Activated naive CD4-positive, alpha-beta T cell treated with Interleukin-2 at 50 U/mL for 16 hours (primary cell): Measurements from ENCODE around the gene CDH23.

ENCODE experiments used
- DNase-seq: peaks from one replicate; pipeline ENCODE4 v3.0.0-alpha.2; 2020

CDH23 gene

DNA sequence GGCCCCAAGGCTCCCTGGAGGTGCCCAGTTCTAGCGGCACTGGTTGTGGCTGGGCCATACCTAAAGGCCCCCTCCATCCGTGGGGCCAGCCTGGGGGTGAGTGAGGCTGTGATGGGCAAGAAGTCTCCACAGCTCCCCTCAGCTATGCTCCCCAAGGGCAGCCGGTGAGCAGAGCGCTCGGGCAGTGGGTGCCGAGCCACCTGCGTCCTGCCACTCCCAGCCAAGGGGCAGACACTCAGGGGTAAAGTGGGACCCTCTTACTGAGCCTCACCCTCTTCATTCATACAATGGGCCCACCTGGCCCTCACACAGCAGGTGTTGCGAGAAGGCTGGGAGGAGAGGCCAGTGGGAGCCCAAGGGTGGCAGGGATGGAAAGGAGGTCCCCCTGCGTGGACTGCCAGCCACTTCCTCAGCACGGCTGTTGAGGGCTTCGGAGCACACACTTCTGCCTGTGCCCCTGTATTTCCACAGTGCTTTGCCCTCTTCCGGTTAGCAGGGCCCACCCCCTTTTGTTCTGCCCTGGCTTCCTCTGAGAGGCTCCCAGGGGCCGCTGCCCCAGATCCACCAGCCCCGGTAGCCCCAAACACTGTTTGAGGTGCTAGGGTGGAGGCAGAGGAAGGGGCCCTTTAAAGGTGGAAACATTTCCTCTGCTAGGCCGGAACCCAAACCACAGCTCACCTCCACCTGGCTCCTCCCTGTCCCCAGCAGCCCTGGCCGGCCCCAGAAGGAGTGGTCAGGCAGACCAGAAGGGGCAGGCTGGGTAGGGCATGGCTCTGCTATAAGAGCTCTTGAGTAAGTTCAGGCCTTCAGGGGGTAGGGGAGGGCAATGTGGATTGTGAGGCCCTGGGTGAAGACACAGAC is 339.2 kb downstream of the CDH23 start:
- peak; percentile 52 for DNase-seq

DNA sequence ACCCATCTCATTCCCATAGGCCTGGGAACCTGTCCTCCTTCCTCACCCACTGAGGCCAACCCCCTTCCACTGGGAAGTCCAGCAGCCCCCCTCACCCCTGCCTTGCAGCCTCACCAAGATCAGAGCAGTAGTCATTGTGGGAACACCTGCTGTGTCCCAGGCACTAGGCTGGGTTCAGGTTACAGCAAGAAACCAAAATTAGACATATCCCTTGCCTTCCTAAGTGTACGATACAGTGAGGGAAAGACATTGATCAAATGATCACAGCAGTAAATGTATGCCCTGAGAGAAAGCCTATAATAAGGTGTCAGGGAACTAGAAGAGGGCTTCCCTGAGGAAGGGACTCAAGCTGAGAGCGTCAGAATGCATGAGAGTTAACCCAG is 339.8 kb downstream of the CDH23 start:
- DNase-seq, result no peak

DNA sequence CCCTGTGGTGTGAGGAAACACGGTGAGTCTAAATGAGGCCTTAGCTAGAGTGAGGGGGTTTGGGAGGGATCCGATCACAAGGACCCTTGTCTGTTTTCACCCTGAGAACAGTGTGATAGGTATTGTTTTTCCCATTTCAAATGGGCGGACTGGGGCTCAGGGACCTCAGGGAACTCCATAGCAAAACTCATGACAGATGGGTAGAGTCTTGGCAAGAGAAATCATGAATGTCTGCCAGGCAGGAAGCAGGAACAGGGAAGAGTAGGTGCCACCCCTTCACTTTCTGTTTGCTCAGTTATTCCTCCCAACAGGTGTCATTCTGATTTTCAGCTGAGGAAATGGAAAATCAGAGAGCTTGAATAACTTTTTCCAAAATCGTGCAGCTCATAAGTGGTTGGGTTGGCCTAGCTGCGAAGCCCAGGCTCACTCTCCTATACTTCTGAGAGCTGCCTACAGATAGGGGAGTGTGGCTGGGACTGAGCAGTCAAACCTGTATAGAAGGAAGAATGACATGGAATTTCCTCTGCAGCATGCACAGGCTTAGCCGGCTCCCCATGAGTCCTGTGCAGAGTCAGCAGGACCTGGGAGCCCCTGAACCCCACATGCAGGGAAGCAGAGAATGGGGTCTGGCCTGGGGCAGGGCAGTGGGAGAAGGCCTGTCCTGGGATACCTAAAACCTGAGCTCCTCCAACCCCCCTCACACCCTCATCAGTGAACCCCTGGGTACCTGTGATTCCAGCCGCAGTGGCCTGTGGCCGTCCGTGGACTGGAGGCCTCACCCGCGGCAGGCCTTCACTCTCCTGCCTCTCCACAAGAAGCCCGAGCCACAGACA is 340.5 kb downstream of the CDH23 start:
- DNase-seq, result peak; percentile 43

DNA sequence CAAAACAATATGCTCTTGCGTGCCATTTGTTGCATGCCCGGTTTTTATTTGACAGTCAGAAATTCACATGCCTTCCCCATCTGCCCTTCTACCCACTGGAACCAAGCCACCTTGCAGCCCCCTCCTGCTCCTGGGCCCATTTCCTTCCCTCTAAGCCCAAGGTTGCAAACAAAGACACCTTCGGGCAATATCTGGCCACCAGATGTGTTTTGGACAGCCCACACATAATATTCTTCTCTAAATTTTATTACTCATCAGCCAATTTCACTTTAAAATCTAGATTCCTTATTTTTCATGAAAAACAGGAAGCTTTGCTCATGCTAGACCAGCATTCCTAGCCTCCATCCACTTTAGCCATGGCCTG is 341.1 kb downstream of the CDH23 start:
- no peak for DNase-seq

DNA sequence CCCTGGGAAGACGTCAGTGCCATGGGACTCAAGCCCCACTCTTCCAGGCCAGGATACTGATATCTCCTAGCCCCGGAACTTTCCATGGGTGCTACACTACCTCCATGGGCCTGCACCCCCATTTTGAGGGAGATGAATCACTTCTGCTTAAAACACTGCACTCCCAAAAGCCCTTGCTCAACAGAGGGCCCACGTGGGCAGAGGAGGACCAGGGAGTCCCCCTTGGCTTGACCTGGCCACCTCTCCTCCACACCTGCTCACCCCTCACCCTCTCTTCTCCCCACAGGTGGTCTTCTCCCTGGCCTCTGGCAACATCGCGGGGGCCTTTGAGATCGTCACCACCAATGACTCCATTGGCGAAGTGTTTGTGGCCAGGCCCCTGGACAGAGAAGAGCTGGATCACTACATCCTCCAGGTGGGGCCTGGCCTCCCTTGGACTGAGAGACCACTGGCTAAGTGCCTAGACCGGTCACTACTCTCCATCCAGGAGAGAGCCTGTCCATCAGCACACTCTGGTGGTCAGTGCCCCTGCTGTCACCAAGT is 342.7 kb downstream of the CDH23 start:
- no peak for DNase-seq

DNA sequence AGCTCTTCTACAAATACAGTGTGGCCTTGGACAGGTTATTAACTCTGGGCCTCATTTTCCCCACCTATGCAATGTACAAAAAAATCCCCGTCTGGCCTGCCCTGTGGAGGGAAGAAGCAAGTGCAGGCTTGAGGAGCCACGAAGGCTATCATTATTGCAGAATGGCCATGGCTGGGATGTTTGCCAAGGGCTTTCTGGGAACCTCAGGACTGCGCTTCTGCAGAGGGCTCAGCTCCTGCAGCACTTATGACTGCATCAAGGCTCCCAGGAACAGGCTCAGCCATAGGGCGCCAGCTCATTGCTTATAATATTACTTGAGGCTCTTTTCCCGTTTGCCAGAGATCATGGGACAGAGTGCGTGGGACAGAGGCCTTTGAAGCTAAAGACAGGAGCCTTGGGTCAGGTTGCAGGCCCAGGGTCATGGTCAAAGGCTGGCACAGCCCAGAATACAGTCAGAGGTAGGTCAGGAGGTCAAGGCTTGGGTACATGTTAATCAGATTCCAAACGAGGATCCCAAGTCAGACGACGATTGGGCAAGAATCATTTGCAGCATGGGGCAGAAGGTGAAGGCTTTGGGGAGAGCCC is 343.4 kb downstream of the CDH23 start:
- peak; percentile 2 for DNase-seq

DNA sequence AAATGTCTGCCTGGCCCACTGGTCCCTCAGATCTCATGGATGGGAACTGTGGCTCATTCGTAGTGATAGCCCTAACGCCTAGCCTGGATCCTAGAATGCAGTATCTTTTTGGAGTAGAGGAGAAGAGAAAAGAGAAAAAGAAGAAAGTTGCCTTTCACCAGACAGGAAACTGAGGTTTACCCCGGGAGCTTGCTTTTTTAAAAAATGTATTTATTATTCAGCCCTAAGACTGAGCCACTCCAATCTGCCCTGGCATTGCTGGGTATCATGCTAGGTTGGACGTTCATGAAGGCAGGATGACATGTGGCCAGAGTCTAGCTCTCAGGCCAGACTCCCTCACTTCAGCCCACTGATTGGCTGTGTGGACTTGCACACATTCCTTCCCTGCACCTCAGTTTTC is 344.3 kb downstream of the CDH23 start:
- no peak for DNase-seq

DNA sequence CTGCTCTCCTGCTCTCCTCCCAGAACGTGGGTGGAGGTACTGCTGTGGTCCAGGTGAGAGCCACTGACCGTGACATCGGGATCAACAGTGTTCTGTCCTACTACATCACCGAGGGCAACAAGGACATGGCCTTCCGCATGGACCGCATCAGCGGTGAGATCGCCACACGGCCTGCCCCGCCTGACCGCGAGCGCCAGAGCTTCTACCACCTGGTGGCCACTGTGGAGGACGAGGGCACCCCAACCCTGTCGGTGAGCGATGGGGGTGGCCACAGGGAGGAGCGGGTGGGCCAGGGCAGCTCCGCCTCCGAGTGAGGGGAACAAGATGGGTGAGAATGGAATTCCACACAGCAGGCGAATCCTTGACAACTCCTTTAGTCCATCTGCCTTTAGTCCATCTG is 345.0 kb downstream of the CDH23 start:
- DNase-seq, result no peak

DNA sequence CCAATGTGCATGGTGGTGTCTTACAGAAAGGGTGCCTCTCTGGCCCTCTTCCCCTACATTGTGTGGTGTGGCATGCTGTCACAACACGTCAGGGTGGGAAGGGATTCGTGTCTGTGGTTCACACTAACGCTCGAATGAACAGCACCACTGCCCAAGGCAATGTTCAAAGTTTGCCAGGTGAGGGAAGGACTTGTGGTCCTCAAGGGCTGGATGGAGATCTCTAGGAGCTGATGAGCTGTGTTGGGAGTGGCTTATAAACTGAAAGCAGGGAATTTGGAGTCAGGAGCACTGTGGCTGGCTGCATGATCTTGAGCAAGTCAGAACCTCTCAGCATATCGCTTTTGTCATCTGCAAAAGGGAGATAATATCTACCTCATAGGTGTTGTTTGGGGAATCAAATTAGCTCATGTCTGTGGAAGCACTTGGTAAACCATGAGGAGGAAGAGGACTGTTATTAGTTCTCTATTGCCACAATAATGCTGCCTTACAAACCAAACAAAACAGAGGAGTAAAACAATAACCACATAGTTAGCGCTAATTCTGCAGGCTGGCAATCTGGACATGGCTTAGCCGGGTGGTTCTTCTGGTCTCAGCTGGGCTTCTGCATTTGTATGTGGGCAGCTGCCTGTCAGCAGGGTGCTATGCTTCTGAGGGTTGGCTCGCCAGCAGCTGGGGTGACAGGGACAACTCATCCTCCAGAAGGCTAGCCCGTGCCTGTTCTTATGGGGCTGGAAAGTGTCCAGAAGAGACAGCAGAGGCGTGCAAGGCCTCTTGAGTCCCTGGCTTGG is 345.8 kb downstream of the CDH23 start:
- peak; percentile 17 for DNase-seq

DNA sequence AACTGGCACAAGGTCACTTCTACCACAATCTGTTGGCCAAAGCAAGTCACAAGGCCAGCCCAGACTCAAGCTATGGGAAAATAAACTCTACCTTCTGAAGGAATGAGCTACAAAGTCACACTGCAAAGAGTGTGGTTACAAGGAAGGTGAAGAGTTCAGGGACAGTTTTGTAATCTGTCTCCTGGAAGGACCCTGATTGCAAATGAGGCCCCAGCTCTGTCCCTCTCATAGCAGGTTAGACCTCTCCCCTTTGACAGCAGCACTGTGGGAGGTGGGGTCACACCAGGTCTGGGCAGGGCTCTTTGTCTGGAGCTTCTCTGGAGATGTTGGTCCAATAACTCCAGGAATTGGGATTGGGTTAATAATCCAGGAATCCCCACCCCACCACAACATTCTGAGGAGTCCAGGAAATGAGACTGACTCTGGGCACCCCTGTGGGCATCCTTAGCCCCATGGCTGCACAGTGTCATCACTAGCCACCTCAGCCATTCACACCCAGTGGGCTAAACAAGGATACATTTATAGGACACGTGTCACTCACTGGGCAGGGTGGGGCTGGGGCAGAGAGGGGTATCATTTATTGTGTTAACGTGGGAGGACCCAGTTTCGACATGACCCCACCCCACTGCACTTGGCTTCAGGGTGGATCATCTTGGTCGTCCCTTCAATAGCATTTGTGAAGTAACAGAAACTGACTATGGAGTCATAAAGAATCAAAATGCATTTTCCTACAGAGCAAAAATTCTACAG is 346.5 kb downstream of the CDH23 start:
- no peak for DNase-seq

DNA sequence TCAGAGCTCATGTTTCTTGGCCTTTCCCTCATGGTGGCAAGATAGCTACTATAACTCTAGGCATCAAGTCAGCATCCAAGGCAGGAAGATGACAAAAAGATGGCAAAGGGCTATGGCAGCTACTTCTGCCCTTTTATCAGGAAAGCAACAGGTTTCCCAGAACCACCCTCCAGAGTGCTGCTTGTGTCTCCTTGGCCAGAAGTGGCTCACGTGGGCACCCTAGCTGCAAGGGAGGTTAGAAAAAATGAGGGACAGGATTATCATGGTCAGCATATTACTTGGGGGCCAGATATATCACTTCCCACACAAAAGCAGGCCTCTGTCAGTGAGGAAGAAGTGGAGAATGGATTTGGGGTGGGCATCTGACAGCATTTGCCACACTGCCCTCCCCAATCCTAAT is 347.1 kb downstream of the CDH23 start:
- DNase-seq, result no peak

DNA sequence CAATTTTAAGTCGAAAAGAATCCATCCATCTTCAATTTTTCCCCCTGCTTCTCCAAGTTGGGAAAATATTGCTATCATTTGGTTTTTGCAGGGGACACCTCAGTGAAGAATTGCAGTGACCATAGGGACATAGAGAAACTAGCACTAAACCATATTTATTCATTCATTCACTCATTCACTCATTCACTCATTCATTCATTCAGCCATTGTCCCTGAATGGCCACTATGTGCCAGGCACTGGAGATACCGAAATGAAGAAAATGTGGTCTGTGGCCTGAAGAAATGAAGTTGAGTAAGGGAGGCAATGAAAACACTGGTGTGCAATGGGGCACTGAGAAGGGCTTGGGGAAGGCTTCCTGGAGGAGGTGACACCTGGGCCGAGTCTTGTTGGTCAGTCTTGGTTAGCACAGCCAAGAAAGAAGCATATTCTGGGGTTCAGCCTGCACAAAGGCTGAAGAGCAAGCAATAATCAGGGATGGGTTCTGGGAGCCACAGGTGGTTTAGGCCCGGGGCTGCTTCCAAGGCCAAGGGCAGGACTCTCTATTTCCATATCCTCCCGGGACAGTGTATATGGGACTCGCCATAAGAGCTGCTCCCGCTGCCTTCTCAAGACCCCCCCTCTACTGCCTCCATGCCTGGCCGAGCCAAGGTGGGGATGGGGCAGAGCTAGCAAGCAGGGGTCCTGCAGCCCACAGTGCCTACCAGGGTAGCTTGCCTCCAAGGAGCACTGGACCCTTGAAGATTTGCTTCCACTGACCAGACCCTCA is 348.4 kb downstream of the CDH23 start:
- no peak for DNase-seq

DNA sequence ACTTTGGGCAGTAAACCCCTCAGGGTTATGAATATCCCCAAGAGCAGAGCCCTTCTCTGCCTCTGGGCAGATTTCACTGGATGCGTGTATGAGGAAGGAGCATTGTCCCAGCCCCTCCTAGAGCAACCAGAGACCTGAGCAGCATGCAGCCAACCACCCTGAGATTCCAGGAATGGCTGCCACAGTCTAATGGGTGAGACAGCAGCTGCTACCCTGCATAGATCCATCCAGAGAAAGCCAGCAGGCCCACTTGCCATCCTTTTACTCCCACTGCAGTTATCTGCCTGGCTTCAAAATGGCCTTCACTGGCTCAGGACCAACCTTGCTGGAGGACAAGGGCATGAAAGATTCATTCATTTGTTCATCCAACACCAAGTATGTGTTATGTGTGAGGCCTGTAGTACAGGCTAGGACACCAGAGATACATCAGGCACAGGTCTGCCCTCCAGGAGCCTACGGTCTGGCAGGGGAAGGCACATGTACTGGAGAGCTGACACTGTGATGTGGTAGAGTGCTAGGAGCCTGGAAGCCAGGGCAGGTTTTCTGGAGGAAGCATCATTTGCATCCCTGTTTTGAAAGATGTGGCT is 349.0 kb downstream of the CDH23 start:
- no peak for DNase-seq

DNA sequence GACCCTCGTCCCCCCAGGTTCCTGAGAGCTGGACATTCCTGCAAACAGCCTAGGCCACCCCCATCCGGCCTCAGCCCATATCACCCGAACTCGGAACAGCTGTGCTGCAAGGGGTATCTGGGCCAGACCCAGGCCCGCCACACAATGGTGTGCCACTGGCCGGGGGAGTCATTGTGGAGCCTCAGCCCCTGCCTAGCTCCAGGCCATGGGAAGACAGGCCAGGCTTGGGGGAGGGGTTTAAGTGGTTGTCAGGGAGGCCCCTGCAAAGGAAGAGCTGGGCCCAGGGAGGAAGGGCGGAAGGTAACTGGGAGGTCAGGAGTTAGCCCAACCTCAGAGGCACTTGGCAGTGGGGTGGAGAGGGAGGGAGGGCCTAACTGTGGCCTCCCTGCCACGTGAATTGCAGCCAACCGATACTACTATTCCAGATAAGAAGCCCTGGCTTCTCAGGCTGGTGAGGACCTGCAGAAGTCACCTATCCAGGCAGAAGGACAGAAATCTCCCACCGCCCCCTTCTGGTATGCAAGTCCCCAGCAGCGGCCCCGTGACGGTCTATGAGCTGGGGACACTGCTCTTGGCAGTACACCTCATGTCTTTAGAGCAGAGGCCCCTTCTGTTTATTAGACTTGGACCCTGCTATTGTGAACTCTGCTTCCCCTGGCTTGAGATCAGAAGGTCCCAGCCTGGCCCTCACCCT is 349.8 kb downstream of the CDH23 start:
- DNase-seq, result no peak

DNA sequence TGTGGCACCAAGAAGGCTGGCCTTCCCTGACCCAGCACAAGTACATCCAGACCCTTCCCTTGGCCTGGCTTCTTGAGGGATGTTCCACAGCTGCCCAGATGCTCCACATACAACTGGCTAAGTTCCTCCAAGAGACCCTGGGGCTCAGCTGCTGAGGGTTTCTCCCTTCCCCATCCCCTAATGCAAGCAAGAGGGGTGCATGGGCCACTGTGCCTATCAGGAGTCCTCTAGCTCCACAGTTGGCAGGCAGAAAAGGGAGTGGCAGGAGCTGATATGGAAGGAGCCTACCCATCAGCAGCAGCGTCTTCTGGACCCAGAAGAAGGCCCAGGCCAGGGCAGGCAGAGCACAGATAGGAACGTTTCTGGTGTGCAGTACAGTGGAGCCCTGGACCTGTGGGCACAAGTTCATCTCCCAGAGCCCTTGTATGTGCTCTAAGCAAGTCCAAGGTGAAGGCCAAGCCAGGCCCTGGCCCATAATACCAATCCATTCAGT is 350.4 kb downstream of the CDH23 start:
- no peak for DNase-seq

DNA sequence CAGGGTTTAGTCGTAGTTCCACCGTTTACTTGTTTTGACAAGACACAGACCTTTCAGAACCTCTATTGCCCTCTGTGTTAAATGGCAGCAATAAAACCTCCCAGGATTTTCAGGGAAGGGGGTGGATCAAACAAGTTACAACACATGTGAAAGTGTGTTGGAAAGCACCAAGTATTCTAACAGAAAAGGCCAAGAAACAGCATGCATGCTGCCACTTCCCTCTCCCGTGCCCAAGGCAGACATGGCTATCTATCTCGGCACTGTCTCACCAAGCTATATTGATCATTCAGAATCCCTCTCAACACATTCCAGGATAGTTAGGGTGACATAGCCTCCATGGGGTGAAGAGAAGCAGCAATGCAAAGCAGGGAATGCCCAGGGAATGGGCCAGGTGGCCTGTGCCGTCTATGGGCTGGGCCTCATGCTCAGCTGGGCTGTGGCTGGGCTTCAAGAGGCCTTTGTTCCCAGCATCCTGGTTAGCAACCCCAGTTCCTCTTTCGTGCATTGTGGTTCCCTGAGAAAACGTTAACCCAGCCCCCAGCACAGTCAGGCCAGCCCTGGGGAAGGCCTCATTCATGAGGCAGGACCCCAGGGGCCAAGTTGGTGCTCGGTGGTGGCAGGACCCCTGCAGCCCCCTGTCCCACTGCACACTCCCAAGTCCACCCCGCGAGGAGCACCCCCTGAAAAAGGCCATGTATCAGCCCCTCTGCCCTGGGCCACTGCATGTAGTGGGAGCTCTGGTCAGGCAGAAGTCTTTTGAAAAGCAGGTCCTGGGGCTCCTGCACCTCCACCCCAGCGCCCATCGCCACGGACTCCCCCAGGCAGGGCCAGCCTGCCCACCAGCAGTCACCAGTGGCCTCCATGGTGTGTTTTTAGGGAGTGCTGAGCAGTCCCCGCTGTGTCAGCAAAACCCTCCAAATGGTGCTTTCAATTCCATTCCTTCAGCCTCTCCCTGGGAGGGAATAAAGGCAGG is 351.1 kb downstream of the CDH23 start:
- no peak for DNase-seq

DNA sequence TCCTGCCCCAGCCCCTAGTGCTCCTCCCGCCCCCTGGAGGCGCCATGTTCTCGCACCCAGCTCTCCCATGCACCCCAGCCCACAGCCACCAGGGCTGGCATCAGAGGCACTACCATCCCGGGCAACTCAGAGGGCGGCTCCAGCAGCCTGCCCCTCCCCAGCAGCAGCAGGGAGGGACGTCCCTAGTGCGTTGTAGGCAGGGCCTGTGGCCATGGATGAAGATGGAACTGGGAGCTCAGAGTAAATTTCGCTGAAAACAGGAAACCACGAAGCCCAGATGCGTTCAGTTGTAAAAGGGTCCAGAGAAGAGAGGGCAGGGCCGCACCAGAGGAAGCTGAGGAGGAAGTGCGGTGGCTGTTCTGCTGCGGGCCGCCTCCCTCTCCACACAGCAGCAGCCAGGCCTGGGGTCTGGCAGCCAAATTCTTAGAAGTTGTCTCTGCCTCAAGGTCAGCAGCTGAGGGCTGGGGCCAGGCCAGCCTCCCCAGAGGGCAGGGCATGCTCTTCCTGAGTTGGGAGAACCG is 352.0 kb downstream of the CDH23 start:
- DNase-seq, result peak; percentile 69

DNA sequence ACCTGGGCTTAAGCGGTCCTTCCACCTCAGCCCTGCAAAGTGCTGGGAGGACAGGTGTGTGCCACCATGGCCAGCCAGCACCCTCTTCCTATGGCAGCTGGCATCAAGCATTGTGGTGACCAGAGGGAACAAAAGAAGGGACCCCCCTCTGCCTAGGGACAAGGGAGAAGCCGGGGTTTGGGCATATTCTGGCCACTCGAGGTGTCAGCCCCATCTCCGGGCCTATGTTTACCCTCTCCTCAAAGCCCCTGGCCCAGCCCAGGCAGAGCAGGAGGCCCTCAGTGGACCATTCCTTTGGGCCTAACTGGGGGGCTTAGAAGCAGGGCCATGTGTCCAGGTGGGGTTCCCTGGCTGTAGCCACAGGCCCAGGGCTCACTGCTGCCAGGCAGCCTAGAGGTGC is 352.7 kb downstream of the CDH23 start:
- DNase-seq, result no peak
